Duodenal mucosa (tissue), 2 donors: ENCODE results near the gene OBSCN.

Experiments
- H3K27ac ChIP-seq: one replicate; pipeline ENCODE4 v1.7.0; 2013; ENCODE audit warnings: low read depth, low read length
- H3K27me3 ChIP-seq, 2 donors: one replicate each; pipeline ENCODE4 v1.7.0; 2013; ENCODE audit warnings: low read length in 2 of 2, control low read depth in 1 of 2; ENCODE audit not compliant: insufficient read depth in 2 of 2, control insufficient read depth in 1 of 2
- H3K36me3 ChIP-seq, 2 donors: one replicate each; pipeline ENCODE4 v1.7.0; 2013; ENCODE audit warnings: low read length in 2 of 2, control low read depth in 1 of 2; ENCODE audit not compliant: insufficient read depth in 2 of 2, control insufficient read depth in 1 of 2
- H3K4me1 ChIP-seq, 2 donors: one replicate each; pipeline ENCODE4 v1.7.0; 2013; ENCODE audit warnings: low read length in 2 of 2, control low read depth in 1 of 2; ENCODE audit not compliant: insufficient read depth in 2 of 2, control insufficient read depth in 1 of 2
- H3K4me3 ChIP-seq, 2 donors: one replicate each; pipeline ENCODE4 v1.7.0; 2013; ENCODE audit warnings: low read length in 2 of 2, low read depth in 1 of 2
- H3K9ac ChIP-seq, 2 donors: one replicate each; pipeline ENCODE4 v1.7.0; 2013; ENCODE audit warnings: low read length in 2 of 2, low read depth in 1 of 2
- H3K9me3 ChIP-seq, 2 donors: one replicate each; pipeline ENCODE4 v1.7.0; 2013; ENCODE audit warnings: low read length in 2 of 2, control low read depth in 1 of 2; ENCODE audit not compliant: control insufficient read depth in 1 of 2

Gene OBSCN

DNA sequence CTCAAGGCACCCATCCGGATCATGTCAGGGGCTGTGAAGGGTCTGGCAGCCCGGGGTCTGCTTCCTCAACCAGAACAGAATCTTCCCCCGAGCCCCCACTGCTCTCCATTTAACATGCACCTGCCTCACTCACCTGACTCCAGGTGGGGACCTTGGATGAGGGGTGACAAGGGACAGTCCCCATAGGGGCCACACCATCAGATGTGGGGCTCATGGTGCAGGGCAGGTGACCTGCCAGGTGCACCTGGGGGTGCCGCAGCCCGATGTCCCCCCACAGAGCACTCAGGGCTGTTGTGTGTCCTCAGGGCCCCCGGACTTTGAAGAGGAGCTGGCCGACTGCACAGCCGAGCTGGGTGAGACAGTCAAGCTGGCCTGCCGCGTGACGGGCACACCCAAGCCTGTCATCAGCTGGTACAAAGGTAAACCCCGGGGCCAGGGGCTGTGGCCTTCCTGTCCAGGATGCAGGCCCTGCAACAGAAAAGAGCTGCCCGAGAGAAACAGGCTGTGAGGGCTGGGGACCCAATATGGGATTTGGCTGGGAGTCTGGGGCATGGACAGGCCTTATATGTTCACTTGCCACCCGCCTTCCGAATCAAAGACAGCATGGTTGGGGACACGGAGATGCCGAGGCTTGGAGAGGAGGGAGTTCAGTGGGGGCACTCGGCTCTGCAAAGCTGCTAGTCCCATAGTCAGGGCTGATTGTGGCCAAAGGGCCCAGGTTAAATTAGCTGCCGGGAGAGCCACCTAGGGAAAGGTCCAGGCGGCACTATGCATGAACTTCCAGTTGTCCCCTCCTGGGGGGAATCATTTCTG, 134.2 kb downstream of the OBSCN start:
- H3K36me3 ChIP-seq = peaks cover 0 to 3% of the 10 kb centered on the region in 2 donors
- H3K9me3 ChIP-seq = peaks cover 3 to 5% of the 10 kb centered on the region in 2 donors
- H3K27ac ChIP-seq = no peak overlapping the region
- no peaks in the 10 kb centered on the region for H3K4me1 ChIP-seq
- H3K4me3 ChIP-seq = no peak overlapping the region
- no peak overlapping the region for H3K9ac ChIP-seq
- H3K27me3 ChIP-seq = no peaks in the 10 kb centered on the region

DNA sequence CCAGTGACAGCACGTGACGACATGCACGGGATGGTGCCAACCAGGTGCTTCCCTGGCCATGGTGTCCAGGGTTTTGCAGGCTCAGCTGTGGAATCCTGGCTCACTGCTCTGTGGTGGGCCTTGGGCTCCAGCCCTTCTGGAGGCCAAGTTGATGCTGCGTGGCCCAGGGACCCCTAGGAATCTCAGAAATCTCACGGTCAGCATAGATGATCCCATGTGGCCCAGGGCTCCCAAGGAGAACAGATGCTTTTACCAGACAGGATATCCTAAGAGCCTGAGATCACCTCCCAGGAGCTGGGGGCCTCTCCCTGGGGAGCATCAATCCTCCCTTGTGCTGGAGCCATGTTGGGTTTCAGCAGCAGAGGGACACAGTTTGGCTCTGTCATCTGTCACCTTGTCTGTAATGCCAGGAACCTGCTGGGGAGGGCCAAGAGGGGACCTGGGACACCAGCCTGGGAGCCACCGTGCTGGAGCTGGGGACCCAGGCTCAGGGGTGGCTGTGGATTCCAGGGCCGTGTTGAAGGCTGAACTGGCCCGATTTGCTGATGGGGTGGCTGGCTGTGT, 134.9 kb downstream of the OBSCN start:
- H3K9me3 ChIP-seq = peaks cover 3 to 5% of the 10 kb centered on the region in 2 donors
- H3K36me3 ChIP-seq = peaks cover 0 to 3% of the 10 kb centered on the region in 2 donors
- no peaks in the 10 kb centered on the region for H3K27me3 ChIP-seq
- no peaks in the 10 kb centered on the region for H3K4me1 ChIP-seq
- H3K4me3 ChIP-seq = no peak overlapping the region
- H3K27ac ChIP-seq = no peak overlapping the region
- H3K9ac ChIP-seq = no peak overlapping the region

DNA sequence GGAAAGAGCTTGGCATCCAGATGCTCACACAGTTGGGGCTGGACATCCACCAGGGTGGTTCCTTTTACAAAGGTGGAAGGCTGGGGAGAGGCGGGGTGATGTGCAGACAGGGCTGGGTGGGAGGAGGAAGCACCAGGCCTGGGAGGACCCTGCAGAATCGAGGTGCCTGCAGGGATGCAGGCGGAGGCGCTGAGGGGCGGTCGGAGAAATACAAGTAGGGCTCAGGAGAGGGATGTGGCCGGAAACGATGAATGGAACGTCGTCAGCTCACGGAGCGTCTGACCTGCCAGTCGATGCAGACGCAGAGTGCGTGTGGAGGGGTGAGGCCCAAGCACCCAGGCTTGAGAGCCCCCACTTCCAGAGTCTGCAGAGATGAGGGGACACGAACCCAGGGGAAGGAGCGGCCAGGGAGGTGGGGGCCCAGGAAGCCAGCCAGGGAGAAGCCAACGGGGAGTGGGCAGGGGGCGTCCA, 135.4 kb downstream of the OBSCN start:
- Histone ChIP-seq H3K9me3 (peaks cover 3 to 5% of the 10 kb centered on the region in 2 donors), H3K4me1 (no peaks in the 10 kb centered on the region), H3K36me3 (peaks cover 0 to 3% of the 10 kb centered on the region in 2 donors), H3K27ac (no peak overlapping the region), H3K9ac (no peak overlapping the region), H3K4me3 (no peak overlapping the region), H3K27me3 (no peaks in the 10 kb centered on the region)

DNA sequence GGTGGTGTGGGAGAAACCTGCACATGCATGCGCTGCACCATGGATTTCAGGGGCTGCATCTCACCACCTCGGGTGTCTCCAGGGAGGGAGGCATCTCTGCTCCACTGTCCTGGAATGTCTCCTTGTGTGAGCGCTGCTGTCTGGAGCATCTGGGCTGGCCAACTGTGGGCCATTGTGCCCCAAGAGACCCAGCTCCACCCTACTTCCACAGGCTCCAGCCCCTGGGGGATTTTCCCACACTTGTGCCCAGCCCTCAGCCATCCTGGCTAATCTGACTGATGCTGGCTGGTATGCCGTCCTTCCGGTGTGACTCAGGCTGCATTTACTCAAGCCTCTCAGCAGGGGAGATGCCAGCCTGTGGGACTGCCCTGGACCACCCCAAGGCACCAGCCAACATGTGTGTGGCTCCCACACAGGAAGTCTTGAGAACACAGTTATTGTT, 136.8 kb downstream of the OBSCN start:
- Histone ChIP-seq H3K27ac (no peak overlapping the region), H3K4me3 (no peak overlapping the region), H3K9ac (no peak overlapping the region), H3K27me3 (no peaks in the 10 kb centered on the region), H3K4me1 (peaks cover 7 to 10% of the 10 kb centered on the region in 2 donors), H3K36me3 (no peaks in the 10 kb centered on the region), H3K9me3 (peaks cover 3 to 5% of the 10 kb centered on the region in 2 donors)

DNA sequence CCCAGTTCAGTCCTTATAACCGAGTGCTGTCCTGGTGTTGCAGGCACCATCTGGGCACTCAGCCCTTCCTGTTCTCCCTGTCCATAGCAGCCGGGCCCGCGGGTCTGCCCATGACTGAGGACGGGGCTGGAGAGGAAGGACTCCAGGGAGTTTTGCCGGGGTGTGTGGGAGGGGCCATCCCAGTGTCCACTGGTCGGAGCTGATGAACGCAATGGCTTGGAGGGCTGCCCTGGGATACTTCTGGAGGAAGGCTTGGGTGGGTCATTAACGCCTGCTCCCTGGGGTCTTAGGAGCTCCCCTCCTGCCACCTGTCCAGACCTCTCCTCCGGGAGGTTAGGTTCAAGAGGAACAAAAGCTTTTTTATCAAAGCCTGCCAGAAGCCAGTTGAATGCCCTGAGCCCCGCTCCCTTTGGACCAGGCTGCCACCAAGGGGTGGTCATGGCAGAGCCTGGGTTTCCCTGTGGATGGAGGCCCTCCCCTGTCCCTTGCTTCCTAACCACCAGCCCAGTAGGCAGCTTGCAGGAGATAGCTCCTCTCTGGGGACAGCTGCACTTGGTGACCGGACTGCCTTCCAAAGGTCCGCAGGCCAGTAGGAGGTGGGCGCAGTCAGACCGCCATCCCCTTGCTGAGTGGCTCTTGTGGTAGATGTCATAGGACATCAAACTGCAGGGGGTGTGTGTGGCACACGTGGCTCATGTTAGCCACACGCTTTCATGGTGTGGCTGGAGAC, 137.5 kb downstream of the OBSCN start:
- Histone ChIP-seq H3K27ac (no peak overlapping the region), H3K4me3 (no peak overlapping the region), H3K4me1 (peaks cover 7 to 10% of the 10 kb centered on the region in 2 donors), H3K9ac (no peak overlapping the region), H3K36me3 (no peaks in the 10 kb centered on the region), H3K27me3 (no peaks in the 10 kb centered on the region), H3K9me3 (peaks cover 3 to 5% of the 10 kb centered on the region in 2 donors)

DNA sequence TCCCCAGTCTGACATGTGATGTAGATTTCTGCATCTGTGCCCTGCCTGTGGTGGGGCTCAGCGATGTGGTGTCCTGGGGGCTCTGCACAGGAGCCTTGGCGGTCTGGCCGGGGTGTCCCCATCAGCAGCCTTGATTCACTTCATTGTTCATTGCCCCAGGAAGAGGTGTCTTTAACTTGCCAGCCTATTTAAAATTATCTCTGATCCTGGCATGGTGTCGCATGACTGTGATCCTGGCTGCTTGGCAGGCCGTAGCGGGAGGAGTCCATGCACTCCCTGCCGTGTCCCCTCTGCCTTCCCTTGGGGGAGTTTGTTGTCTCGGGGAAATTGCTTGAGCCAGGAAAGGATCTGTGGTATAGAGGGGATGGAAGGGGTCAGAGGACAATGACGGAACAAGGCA, 138.9 kb downstream of the OBSCN start:
- Histone ChIP-seq H3K27ac (no peak overlapping the region), H3K36me3 (no peaks in the 10 kb centered on the region), H3K27me3 (no peaks in the 10 kb centered on the region)

DNA sequence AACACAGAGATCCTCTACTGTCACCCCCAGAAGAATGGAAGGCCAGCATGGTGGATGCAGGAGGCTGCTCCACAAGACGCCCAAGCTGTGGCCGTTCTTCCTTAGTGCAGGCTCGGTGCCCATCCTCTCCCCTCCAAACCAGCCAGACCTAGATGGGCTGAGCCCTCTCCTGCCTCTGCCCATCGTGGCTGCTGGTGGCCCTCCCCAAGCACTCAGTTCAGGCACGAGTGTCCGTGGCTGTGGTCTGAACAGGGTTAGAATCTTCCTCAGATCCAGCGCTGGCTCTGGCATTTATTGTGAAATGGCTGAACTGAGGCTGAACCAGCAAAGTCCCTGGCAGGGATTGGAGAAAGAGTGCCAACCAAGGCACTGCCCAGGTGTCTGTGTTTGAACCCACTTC, 139.3 kb downstream of the OBSCN start:
- Histone ChIP-seq H3K27me3 (no peaks in the 10 kb centered on the region), H3K36me3 (no peaks in the 10 kb centered on the region), H3K4me3 (no peak overlapping the region), H3K9me3 (peaks cover 3 to 5% of the 10 kb centered on the region in 2 donors), H3K9ac (no peak overlapping the region), H3K27ac (no peak overlapping the region), H3K4me1 (peaks cover 7 to 10% of the 10 kb centered on the region in 2 donors)

More for the DNA sequence above, 138.9 kb downstream of the OBSCN start:
- no peak overlapping the region for H3K9ac ChIP-seq
- H3K9me3 ChIP-seq = peaks cover 3 to 5% of the 10 kb centered on the region in 2 donors
- H3K4me1 ChIP-seq = peaks cover 7 to 10% of the 10 kb centered on the region in 2 donors
- no peak overlapping the region for H3K4me3 ChIP-seq

DNA sequence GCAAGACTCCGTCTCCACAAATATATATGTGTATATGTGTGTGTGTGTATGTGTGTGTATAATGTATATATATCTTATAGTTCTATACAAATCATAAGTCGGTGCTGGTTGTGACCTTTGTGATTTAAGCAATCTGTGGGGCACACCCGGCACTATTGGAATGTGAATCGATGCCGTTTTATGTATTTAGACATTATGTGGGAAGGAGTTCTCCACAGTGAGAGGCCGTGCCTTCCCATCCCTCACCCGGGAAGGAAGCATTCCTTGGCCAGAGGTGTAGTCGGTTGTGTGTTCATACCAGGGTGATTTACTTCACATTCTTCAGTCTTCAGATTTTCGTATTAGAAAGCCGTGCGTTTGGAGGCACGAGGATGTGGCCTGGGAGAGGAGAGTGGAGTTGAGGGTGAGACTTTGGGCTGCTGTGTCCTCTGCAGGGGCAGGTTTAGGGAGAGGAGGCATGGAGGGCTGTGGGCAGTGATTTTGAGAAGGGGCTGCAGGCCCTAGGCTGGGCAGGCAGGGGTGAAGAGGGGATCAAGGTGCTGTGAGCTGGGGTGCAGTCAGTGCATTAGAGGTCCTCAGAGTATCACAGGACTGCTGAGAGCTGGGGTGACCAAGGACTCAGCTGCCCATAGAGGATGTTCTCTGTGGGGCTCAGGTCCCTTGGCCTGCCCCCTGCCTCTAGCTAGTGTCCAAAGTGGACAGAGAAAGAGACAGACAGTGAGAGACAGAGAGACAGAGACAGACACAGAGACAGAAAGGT, 141.0 kb downstream of the OBSCN start:
- no peak overlapping the region for H3K4me3 ChIP-seq
- H3K9ac ChIP-seq = no peak overlapping the region
- no peaks in the 10 kb centered on the region for H3K36me3 ChIP-seq
- peaks cover 7 to 10% of the 10 kb centered on the region in 2 donors for H3K4me1 ChIP-seq
- no peak overlapping the region for H3K27ac ChIP-seq
- H3K9me3 ChIP-seq = peaks cover 3 to 5% of the 10 kb centered on the region in 2 donors
- no peaks in the 10 kb centered on the region for H3K27me3 ChIP-seq

DNA sequence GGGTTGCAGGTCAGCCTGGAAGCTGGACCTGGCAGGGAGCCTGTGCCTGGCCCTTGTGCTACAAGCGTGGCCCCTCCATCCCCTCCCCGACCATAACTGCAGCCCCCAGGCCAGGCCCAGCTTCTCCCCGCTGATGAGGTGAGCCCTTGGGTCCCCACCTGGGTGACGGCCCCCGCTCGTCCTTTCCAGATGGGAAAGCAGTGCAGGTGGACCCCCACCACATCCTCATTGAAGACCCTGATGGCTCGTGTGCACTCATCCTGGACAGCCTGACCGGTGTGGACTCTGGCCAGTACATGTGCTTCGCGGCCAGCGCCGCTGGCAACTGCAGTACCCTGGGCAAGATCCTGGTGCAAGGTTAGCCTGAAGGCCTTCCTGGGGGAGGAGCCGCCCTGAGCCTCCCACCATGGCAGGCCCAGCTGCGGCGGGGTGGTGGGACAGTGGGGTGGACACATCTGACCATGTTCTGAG, 141.9 kb downstream of the OBSCN start:
- Histone ChIP-seq H3K27ac (no peak overlapping the region), H3K9ac (no peak overlapping the region), H3K4me1 (peaks cover 7 to 10% of the 10 kb centered on the region in 2 donors), H3K36me3 (no peaks in the 10 kb centered on the region), H3K9me3 (no peaks in the 10 kb centered on the region), H3K4me3 (no peak overlapping the region), H3K27me3 (no peaks in the 10 kb centered on the region)
